GM21737 (cell line): ENCODE measurements around the gene ZNF622.
"Not testable (repeated sequence)": the region's sequence is repeated elsewhere in the genome, so short reads cannot be mapped to it uniquely, and the experiment has no call there.

Source experiments
- ATAC-seq: cut with Tn5 transposase; IDR thresholded peaks from one replicate; pipeline ENCODE4 v1.9.1; 2021; ENCODE audit warnings: mild to moderate bottlenecking, moderate library complexity; ENCODE audit not compliant: unreplicated experiment

ZNF622 gene

GRCh38 chr5:16436065-16436682 is 29.4 kb downstream of the ZNF622 start:
- not testable (repeated sequence) for ATAC-seq

GRCh38 chr5:16431490-16431889 is 34.1 kb downstream of the ZNF622 start:
- no peak for ATAC-seq

- no peak for ATAC-seq
These were observed 35.1 kb downstream of the ZNF622 start for GRCh38 chr5:16430349-16431089.

GRCh38 chr5:16428359-16428758 is 37.2 kb downstream of the ZNF622 start:
- no peak for ATAC-seq

GRCh38 chr5:16427587-16427986 is 38.0 kb downstream of the ZNF622 start:
- ATAC-seq, result no peak

GRCh38 chr5:16418471-16418922 is 47.1 kb downstream of the ZNF622 start:
- ATAC-seq, result no peak

GRCh38 chr5:16417398-16418074 is 48.1 kb downstream of the ZNF622 start:
- ATAC-seq, result no peak

GRCh38 chr5:16414861-16415260 is 50.7 kb downstream of the ZNF622 start:
- ATAC-seq, result no peak

GRCh38 chr5:16413166-16413860 is 52.3 kb downstream of the ZNF622 start:
- no peak for ATAC-seq

- ATAC-seq, result no peak
These were observed 53.0 kb downstream of the ZNF622 start for GRCh38 chr5:16412556-16412955.

- ATAC-seq, result no peak
These were observed 53.7 kb downstream of the ZNF622 start for GRCh38 chr5:16411741-16412455.

GRCh38 chr5:16411235-16411634 is 54.4 kb downstream of the ZNF622 start:
- ATAC-seq, result no peak

GRCh38 chr5:16410338-16410737 is 55.3 kb downstream of the ZNF622 start:
- no peak for ATAC-seq

GRCh38 chr5:16406630-16407029 is 59.0 kb downstream of the ZNF622 start:
- no peak for ATAC-seq

- no peak for ATAC-seq
These were observed 59.6 kb downstream of the ZNF622 start for GRCh38 chr5:16406023-16406422.
